Caki2 (cell line): ENCODE measurements around the gene PSME3IP1. TPM values are rescaled to one million over a fixed set of nuclear protein-coding genes. Genes with fewer than 3 reads are reported as not detected.

Experiments used
- DNase-seq: peaks from one replicate; pipeline ENCODE4 v3.0.0-alpha.2; 2015; ENCODE audit warnings: low read depth
- in situ Hi-C: cut with HindIII; loops from 2 replicates; pipeline ENCODE4 v1.10.0; 2016; ENCODE audit warnings: low sequenced_read_pairs, low pct_unique_long_range_greater_than_20kb, mixed read lengths
- total RNA-seq: library from RNA; depleted of rRNA; stranded (reverse); fragments of >200 nt; shearing (Covaris generic); gene quantifications from 2 replicates; pipeline ENCODE4 v1.2.3, GENCODE V29; 2014; ENCODE audit warnings: low replicate concordance

Gene PSME3IP1
- total RNA-seq, 1 experiment from 2014 or later, result 38.9 TPM

GRCh38 chr16:57137566-57138273 is 48.1 kb downstream of the PSME3IP1 start:
- no peak for DNase-seq
- in situ Hi-C loops, result no loop called here

- no peak for DNase-seq
- in situ Hi-C loops, result no loop called here
These were observed 48.8 kb downstream of the PSME3IP1 start for GRCh38 chr16:57137043-57137442.

GRCh38 chr16:57134982-57135381 is 50.9 kb downstream of the PSME3IP1 start:
- in situ Hi-C loops, result no loop called here
- DNase-seq, result no peak

- in situ Hi-C loops, result no loop called here
- no peak for DNase-seq
These were observed 52.0 kb downstream of the PSME3IP1 start for GRCh38 chr16:57133886-57134285.

- no peak for DNase-seq
- in situ Hi-C loops, result no loop called here
These were observed 52.8 kb downstream of the PSME3IP1 start for GRCh38 chr16:57133031-57133430.

GRCh38 chr16:57132470-57132869 is 53.4 kb downstream of the PSME3IP1 start:
- in situ Hi-C loops, result no loop called here
- DNase-seq, result no peak

GRCh38 chr16:57131351-57131970 is 54.4 kb downstream of the PSME3IP1 start:
- no peak for DNase-seq
- in situ Hi-C loops, result no loop called here

- in situ Hi-C loops, result no loop called here
- DNase-seq, result no peak
These were observed 54.9 kb downstream of the PSME3IP1 start for GRCh38 chr16:57130950-57131321.

- in situ Hi-C loops, result no loop called here
- DNase-seq, result no peak
These were observed 57.0 kb downstream of the PSME3IP1 start for GRCh38 chr16:57128771-57129389.

GRCh38 chr16:57127836-57128235 is 58.0 kb downstream of the PSME3IP1 start:
- in situ Hi-C loops, result no loop called here
- no peak for DNase-seq

GRCh38 chr16:57127037-57127763 is 58.6 kb downstream of the PSME3IP1 start:
- no peak for DNase-seq
- in situ Hi-C loops, result no loop called here

GRCh38 chr16:57126411-57126810 is 59.4 kb downstream of the PSME3IP1 start:
- no peak for DNase-seq
- in situ Hi-C loops, result no loop called here

- in situ Hi-C loops, result no loop called here
These were observed 59.9 kb downstream of the PSME3IP1 start for GRCh38 chr16:57125969-57126368.

GRCh38 chr16:57125376-57125775 is 60.5 kb downstream of the PSME3IP1 start:
- no peak for DNase-seq
- in situ Hi-C loops, result no loop called here

More at GRCh38 chr16:57125969-57126368, 59.9 kb downstream of the PSME3IP1 start:
- no peak for DNase-seq

GRCh38 chr16:57123974-57124674 is 61.7 kb downstream of the PSME3IP1 start:
- DNase-seq, result no peak
- in situ Hi-C loops, result no loop called here

GRCh38 chr16:57123216-57123973 is 62.4 kb downstream of the PSME3IP1 start:
- in situ Hi-C loops, result no loop called here
- no peak for DNase-seq

- no peak for DNase-seq
- in situ Hi-C loops, result no loop called here
These were observed 67.3 kb downstream of the PSME3IP1 start for GRCh38 chr16:57118461-57119084.
